H1 (cell line): Measurements from ENCODE around the gene SCAI. TPM values are rescaled to one million over a fixed set of nuclear protein-coding genes. Genes with fewer than 3 reads are reported as not detected.

ENCODE experiments used
- CTCF ChIA-PET: fragments of 300-600 bp; sonication (Branson Sonifier 250); formaldehyde crosslinking; loops from one replicate; lab custom pipeline; 2021; ENCODE audit not compliant: partially characterized antibody; lab: Charles Lee
- POLR2A ChIA-PET: fragments of 300-600 bp; sonication (Branson Sonifier 250); formaldehyde crosslinking; loops from one replicate; lab custom pipeline; 2021; ENCODE audit warnings: inconsistent platforms; ENCODE audit not compliant: partially characterized antibody; lab: Charles Lee
- DNase-seq, 2 experiments: peaks; one replicate each; pipeline versions ENCODE4 v3.0.0 to v3.0.0-alpha.2; 2010 to 2022; ENCODE audit warnings: low spot score in 2 of 2, low read depth in 1 of 2, mixed read lengths in 1 of 2
- FAIRE-seq: peaks from 2 replicates; lab custom pipeline; 2011; peaks lifted over from hg19 to GRCh38; lab: Jason Lieb, UNC
- H2AFZ ChIP-seq: 2 replicates; pipeline ENCODE4 v1.8.1; 2012; ENCODE audit warnings: low read length, inconsistent platforms
- H2AK5ac ChIP-seq: 2 replicates; pipeline ENCODE4 v1.6.1; 2013; ENCODE audit warnings: low read depth, low read length
- H2BK120ac ChIP-seq: replicated peaks from 2 replicates; pipeline ENCODE3; 2013; ENCODE audit warnings: low read depth, low read length, inconsistent platforms
- H2BK12ac ChIP-seq: 2 replicates; pipeline ENCODE4 v1.6.1; 2013; ENCODE audit warnings: low read depth, low read length
- H2BK15ac ChIP-seq: 2 replicates; pipeline ENCODE4 v1.6.1; 2013; ENCODE audit warnings: low read length
- H2BK20ac ChIP-seq: 2 replicates; pipeline ENCODE4 v1.6.1; 2013; ENCODE audit warnings: low read length
- H2BK5ac ChIP-seq: 2 replicates; pipeline ENCODE4 v1.6.1; 2013; ENCODE audit warnings: low read depth, low read length
- H3K14ac ChIP-seq: 2 replicates; pipeline ENCODE4 v1.6.1; 2013; ENCODE audit warnings: inconsistent platforms; ENCODE audit not compliant: insufficient read length
- H3K18ac ChIP-seq: 2 replicates; pipeline ENCODE4 v1.6.1; 2013; ENCODE audit warnings: low read length; ENCODE audit errors: extremely low read depth
- H3K23ac ChIP-seq: 2 replicates; pipeline ENCODE4 v1.6.1; 2013; ENCODE audit warnings: inconsistent platforms; ENCODE audit not compliant: insufficient read length
- H3K23me2 ChIP-seq: 2 replicates; pipeline ENCODE4 v1.6.1; 2013; ENCODE audit warnings: low read depth, low read length
- H3K27ac ChIP-seq: 2 replicates; pipeline ENCODE4 v1.6.1; 2011; ENCODE audit warnings: low read depth, low read length, inconsistent platforms
- H3K27me3 ChIP-seq, 4 experiments: replicated peaks in 1 of 4; 1 replicate in 1 of 4; 2 replicates in 3 of 4; pipeline versions ENCODE4 v1.6.1 to v1.8.1; 2011 to 2013; ENCODE audit warnings: low read length in 3 of 4, mild to moderate bottlenecking in 3 of 4, inconsistent platforms in 2 of 4, mixed read lengths in 2 of 4, moderate library complexity in 1 of 4; ENCODE audit not compliant: control insufficient read depth in 3 of 4, insufficient read depth in 3 of 4; ENCODE audit errors: extremely low read depth in 1 of 4
- H3K36me3 ChIP-seq, 4 experiments: 2 replicates each; pipeline versions ENCODE4 v1.6.1 to v1.8.1; 2011 to 2013; ENCODE audit warnings: mild to moderate bottlenecking in 4 of 4, low read length in 3 of 4, moderate library complexity in 2 of 4, control low read depth in 1 of 4, inconsistent platforms in 1 of 4; ENCODE audit not compliant: insufficient read depth in 4 of 4, control insufficient read depth in 2 of 4
- H3K4ac ChIP-seq: replicated peaks from 2 replicates; pipeline ENCODE3; 2013; ENCODE audit warnings: low read length, low read depth, mixed read lengths, inconsistent platforms; ENCODE audit not compliant: insufficient read length
- H3K4me1 ChIP-seq, 4 experiments: replicated peaks in 1 of 4; 1 replicate in 1 of 4; 2 replicates in 3 of 4; pipeline versions ENCODE4 v1.6.1 to v1.8.1; 2011 to 2013; ENCODE audit warnings: low read length in 3 of 4, inconsistent platforms in 2 of 4, mixed read lengths in 1 of 4; ENCODE audit not compliant: insufficient read depth in 4 of 4, control insufficient read depth in 3 of 4
- H3K4me2 ChIP-seq, 2 experiments: 2 replicates each; pipeline versions ENCODE4 v1.6.1 to v1.8.1; 2011 to 2013; ENCODE audit warnings: low read depth in 2 of 2, low read length in 2 of 2, control low read depth in 1 of 2, inconsistent platforms in 1 of 2, mild to moderate bottlenecking in 1 of 2; ENCODE audit not compliant: insufficient read depth in 1 of 2
- H3K4me3 ChIP-seq, 4 experiments: fragments of 200-600, 300-600 bp in 1 of 4; sonication (generic), shearing (Covaris generic), sonication (Bioruptor Twin) in 1 of 4; 2 replicates each; pipeline versions ENCODE4 v1.5.1 to v1.8.1; 2011 to 2016; ENCODE audit warnings: low read length in 4 of 4, low read depth in 3 of 4, control low read depth in 2 of 4, inconsistent platforms in 2 of 4, mild to moderate bottlenecking in 2 of 4, mixed read lengths in 1 of 4, moderate library complexity in 1 of 4; ENCODE audit not compliant: insufficient read depth in 2 of 4; ENCODE audit errors: extremely low read depth in 1 of 4
- H3K56ac ChIP-seq: replicated peaks from 2 replicates; pipeline ENCODE3; 2013; ENCODE audit warnings: low read depth, mild to moderate bottlenecking, mixed read lengths, low read length, inconsistent platforms; ENCODE audit not compliant: insufficient read length
- H3K79me1 ChIP-seq: 2 replicates; pipeline ENCODE4 v1.6.1; 2013; ENCODE audit warnings: low read depth, low read length, control low read depth
- H3K79me2 ChIP-seq, 2 experiments: 2 replicates each; pipeline versions ENCODE4 v1.6.1 to v1.8.1; 2012 to 2013; ENCODE audit warnings: low read length in 2 of 2, mild to moderate bottlenecking in 2 of 2, inconsistent platforms in 1 of 2; ENCODE audit not compliant: insufficient read depth in 2 of 2, control insufficient read depth in 1 of 2
- H3K9ac ChIP-seq, 4 experiments: replicated peaks in 1 of 4; 1 replicate in 1 of 4; 2 replicates in 3 of 4; pipeline versions ENCODE4 v1.6.1 to v1.8.1; 2011 to 2013; ENCODE audit warnings: low read depth in 3 of 4, low read length in 3 of 4, control low read depth in 2 of 4, mild to moderate bottlenecking in 2 of 4, moderate library complexity in 2 of 4, inconsistent platforms in 1 of 4; ENCODE audit errors: extremely low read depth in 1 of 4
- H3K9me3 ChIP-seq, 2 experiments: 2 replicates each; pipeline versions ENCODE4 v1.6.1 to v1.8.1; 2012 to 2013; ENCODE audit warnings: mild to moderate bottlenecking in 2 of 2, moderate library complexity in 2 of 2, control low read depth in 1 of 2, inconsistent platforms in 1 of 2, low read depth in 1 of 2, low read length in 1 of 2, mixed read lengths in 1 of 2; ENCODE audit not compliant: insufficient read depth in 2 of 2
- H4K20me1 ChIP-seq, 2 experiments: replicated peaks in 1 of 2; 2 replicates each; pipeline versions ENCODE3 to v1.8.1; 2011 to 2013; ENCODE audit warnings: inconsistent platforms in 2 of 2, low read length in 2 of 2, mild to moderate bottlenecking in 1 of 2; ENCODE audit not compliant: insufficient read depth in 2 of 2, control insufficient read depth in 1 of 2
- H4K5ac ChIP-seq: 2 replicates; pipeline ENCODE4 v1.6.1; 2013; ENCODE audit warnings: low read length, low read depth, mixed read lengths, inconsistent platforms; ENCODE audit not compliant: insufficient read length
- H4K8ac ChIP-seq: 2 replicates; pipeline ENCODE4 v1.8.0; 2013; ENCODE audit warnings: mild to moderate bottlenecking, moderate library complexity, low read length, inconsistent platforms; ENCODE audit not compliant: insufficient read depth; ENCODE audit errors: extremely low read depth
- H4K91ac ChIP-seq: replicated peaks from 2 replicates; pipeline ENCODE3; 2013; ENCODE audit warnings: low read length, mixed read lengths, inconsistent platforms; ENCODE audit not compliant: insufficient read length
- CBX8 ChIP-seq: fragments of 300-800, 300-1000 bp; sonication (generic); IDR thresholded peaks from 2 replicates; pipeline ENCODE4 v1.7.1; 2016; ENCODE audit warnings: low read depth, low read length, borderline replicate concordance
- WGBS, 2 experiments: shearing (Covaris generic) in 1 of 2; methylation state at CpG; one replicate each; pipeline versions ENCODE4 v1.1.6 to v1.1.7; 2013 to 2015; ENCODE audit warnings: low lambda C conversion rate in 2 of 2, mixed read lengths in 2 of 2, inconsistent platforms in 1 of 2, low coverage in 1 of 2, missing lambda C conversion rate in 1 of 2; ENCODE audit not compliant: insufficient replicate concordance in 2 of 2, insufficient coverage in 1 of 2, insufficient read length in 1 of 2; ENCODE audit errors: extremely low coverage in 1 of 2, missing lambda C conversion rate in 1 of 2; 5-methylcytosine and 5-hydroxymethylcytosine counted together
- polyA plus RNA-seq, 7 experiments: library from polyadenylated mRNA; depleted of rRNA in 3 of 7; stranded (reverse) in 5 of 7; unstranded in 2 of 7; fragments of >200 nt in 5 of 7; fragments of 200-250 nt in 2 of 7; gene quantifications; 1 replicate in 5 of 7; 2 replicates in 1 of 7; 4 replicates in 1 of 7; pipeline versions ENCODE4 v1.2.1 to v1.2.3, GENCODE V29; 2011 to 2013; ENCODE audit warnings: missing spikeins in 2 of 7, mixed read lengths in 2 of 7
- total RNA-seq: library from RNA; stranded (reverse); fragmentation: NEBNext Ultra II Directional; extraction: Animal tissue kit (Norgen Biotek cat#: 25700); gene quantifications from 2 replicates; pipeline ENCODE4 v1.2.1, GENCODE V29; 2021

The SCAI gene
- total and polyA plus RNA-seq, 2 of the 8 experiments (the other 6 are each of a cell fraction or from before 2014, with no cell fraction given) = 6.4 to 19.8 TPM

DNA sequence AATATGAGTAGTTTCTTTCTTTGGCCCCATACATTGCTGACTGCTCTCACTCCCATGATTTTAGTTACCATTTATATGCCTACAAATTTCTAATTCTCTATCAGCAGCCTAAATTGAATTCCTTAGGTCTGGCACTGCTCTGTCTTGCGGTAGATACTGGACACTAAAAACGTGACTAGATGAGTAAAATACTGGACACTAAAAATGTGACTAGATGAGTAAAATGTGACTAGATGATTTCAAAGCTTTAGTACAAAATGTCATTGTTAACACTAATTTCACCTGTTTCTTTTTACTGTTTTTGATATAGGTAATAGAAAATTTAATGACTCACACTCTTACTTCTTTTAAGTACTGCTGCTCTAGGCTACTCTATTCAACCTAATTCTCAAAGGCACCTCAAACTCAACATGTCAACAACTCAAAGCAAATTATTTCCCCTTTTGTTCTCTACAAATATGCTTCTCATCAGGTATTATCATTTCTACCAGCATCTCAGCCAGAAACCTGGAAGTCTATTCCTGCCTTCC, 171.0 kb downstream of the SCAI start:
- Histone ChIP-seq H3K4ac (no peak overlapping the region), H3K79me2 (no peaks in the 10 kb centered on the region), H2BK5ac (no peak overlapping the region), H2AK5ac (no peak overlapping the region), H3K36me3 (peaks cover 0 to 25% (median 2%) of the 10 kb centered on the region in 4 experiments; a peak in 6 of 8 replicates), H3K27me3 (no peaks in the 10 kb centered on the region), H3K23ac (no peak overlapping the region), H3K9ac (no peak overlapping the region), H2BK20ac (no peak overlapping the region), H3K4me2 (no peak overlapping the region), H2BK120ac (no peak overlapping the region), H2AFZ (no peak overlapping the region), H3K27ac (no peak overlapping the region), H3K4me1 (no peaks in the 10 kb centered on the region), H4K8ac (no peak overlapping the region), H3K56ac (no peak overlapping the region), H3K23me2 (no peaks in the 10 kb centered on the region), H3K4me3 (no peak overlapping the region), H3K18ac (no peak overlapping the region), H4K20me1 (peaks cover 0 to 4% of the 10 kb centered on the region in 2 experiments), H2BK15ac (no peak overlapping the region), H4K5ac (no peak overlapping the region), H2BK12ac (no peak overlapping the region), H3K79me1 (no peaks in the 10 kb centered on the region), H3K14ac (no peak overlapping the region), H4K91ac (no peak overlapping the region), H3K9me3 (no peaks in the 10 kb centered on the region)
- no peak for FAIRE-seq
- TF ChIP-seq CBX8 = no peak
- no peak for DNase-seq
- 85% methylated on average over 2 of the region's 2 CpGs; no CpG with 5 or more reads in 1 of the 2 experiments for WGBS, 2 experiments
- ChIA-PET CTCF (no interaction called here), POLR2A (no interaction called here)
